H9 (cell line): Measurements from ENCODE around the gene APOL1. TPM values are rescaled to one million over a fixed set of nuclear protein-coding genes. Genes with fewer than 3 reads are reported as not detected.
"Not testable (repeated sequence)": the region's sequence is repeated elsewhere in the genome, so short reads cannot be mapped to it uniquely, and the experiment has no call there.

Experiments
- DNase-seq: peaks from one replicate; pipeline ENCODE4 v3.0.0-alpha.2; 2017
- H2AFZ ChIP-seq: one replicate; pipeline ENCODE4 v1.6.1; 2013; ENCODE audit warnings: mild to moderate bottlenecking, low read length, control low read depth, moderate library complexity
- H2AK5ac ChIP-seq: 2 replicates; pipeline ENCODE4 v1.6.1; 2013; ENCODE audit warnings: low read length, control low read depth, mixed read lengths; ENCODE audit not compliant: insufficient read length
- H2BK120ac ChIP-seq: one replicate; pipeline ENCODE4 v1.6.1; 2013; ENCODE audit warnings: low read depth, mild to moderate bottlenecking, low read length, control low read depth, inconsistent platforms; ENCODE audit not compliant: poor library complexity, severe bottlenecking
- H2BK12ac ChIP-seq: 2 replicates; pipeline ENCODE4 v1.6.1; 2013; ENCODE audit warnings: low read length, control low read depth, mixed read lengths, low read depth; ENCODE audit not compliant: insufficient read length
- H2BK15ac ChIP-seq: 2 replicates; pipeline ENCODE4 v1.6.1; 2013; ENCODE audit warnings: low read depth, low read length, control low read depth
- H2BK20ac ChIP-seq: one replicate; pipeline ENCODE4 v1.6.1; 2013; ENCODE audit warnings: low read depth, mild to moderate bottlenecking, low read length, control low read depth, inconsistent platforms; ENCODE audit not compliant: poor library complexity, severe bottlenecking
- H2BK5ac ChIP-seq: 2 replicates; pipeline ENCODE4 v1.6.1; 2013; ENCODE audit warnings: low read length, control low read depth, mixed read lengths; ENCODE audit not compliant: insufficient read length
- H3K14ac ChIP-seq: 2 replicates; pipeline ENCODE4 v1.6.1; 2013; ENCODE audit warnings: low read length, control low read depth; ENCODE audit not compliant: insufficient read depth
- H3K18ac ChIP-seq: 2 replicates; pipeline ENCODE4 v1.6.1; 2013; ENCODE audit warnings: low read depth, mild to moderate bottlenecking, mixed read lengths, low read length, control low read depth; ENCODE audit not compliant: insufficient read length
- H3K23ac ChIP-seq: 2 replicates; pipeline ENCODE4 v1.6.1; 2013; ENCODE audit warnings: low read length, control low read depth, mixed read lengths, low read depth; ENCODE audit not compliant: insufficient read length
- H3K23me2 ChIP-seq: 2 replicates; pipeline ENCODE4 v1.6.1; 2013; ENCODE audit warnings: low read depth, mild to moderate bottlenecking, mixed read lengths, low read length, control low read depth; ENCODE audit not compliant: insufficient read length, poor library complexity, severe bottlenecking
- H3K27ac ChIP-seq: 2 replicates; pipeline ENCODE4 v1.5.1; 2013; ENCODE audit warnings: low read length, control low read depth, mixed read lengths, low read depth; ENCODE audit not compliant: insufficient read length
- H3K27me3 ChIP-seq: 2 replicates; pipeline ENCODE4 v1.6.1; 2013; ENCODE audit warnings: low read length, control low read depth, inconsistent platforms; ENCODE audit not compliant: insufficient read depth
- H3K4ac ChIP-seq: 2 replicates; pipeline ENCODE4 v1.6.1; 2013; ENCODE audit warnings: low read depth, mild to moderate bottlenecking, control low read depth, inconsistent platforms, low read length, moderate library complexity
- H3K4me1 ChIP-seq: 2 replicates; pipeline ENCODE4 v1.6.1; 2013; ENCODE audit warnings: low read length, control low read depth, inconsistent platforms; ENCODE audit not compliant: insufficient read depth
- H3K4me2 ChIP-seq: 2 replicates; pipeline ENCODE4 v1.6.1; 2013; ENCODE audit warnings: low read length, control low read depth, mixed read lengths; ENCODE audit not compliant: insufficient read length, insufficient read depth
- H3K56ac ChIP-seq: 2 replicates; pipeline ENCODE4 v1.6.1; 2013; ENCODE audit warnings: low read depth, mild to moderate bottlenecking, mixed read lengths, low read length, control low read depth; ENCODE audit not compliant: insufficient read length
- H3K79me1 ChIP-seq: 2 replicates; pipeline ENCODE4 v1.6.1; 2013; ENCODE audit warnings: low read depth, mild to moderate bottlenecking, moderate library complexity, low read length, control low read depth, inconsistent platforms; ENCODE audit not compliant: insufficient read depth, poor library complexity, severe bottlenecking
- H3K79me2 ChIP-seq: 2 replicates; pipeline ENCODE4 v1.6.1; 2013; ENCODE audit warnings: low read length, control low read depth, inconsistent platforms; ENCODE audit not compliant: insufficient read depth
- H3K9ac ChIP-seq: 2 replicates; pipeline ENCODE4 v1.6.1; 2013; ENCODE audit warnings: low read length, control low read depth, mixed read lengths; ENCODE audit not compliant: insufficient read length; ENCODE audit errors: extremely low read depth
- H3K9me3 ChIP-seq: one replicate; pipeline ENCODE4 v1.6.1; 2013; ENCODE audit warnings: low read depth, low read length, inconsistent platforms; ENCODE audit not compliant: control insufficient read depth
- H3T11ph ChIP-seq: one replicate; pipeline ENCODE4 v1.6.1; 2013; ENCODE audit warnings: mild to moderate bottlenecking, low read length, control low read depth, inconsistent platforms
- H4K20me1 ChIP-seq: one replicate; pipeline ENCODE4 v1.6.1; 2013; ENCODE audit not compliant: control insufficient read depth, insufficient read length, insufficient read depth
- H4K5ac ChIP-seq: 2 replicates; pipeline ENCODE4 v1.6.1; 2013; ENCODE audit warnings: low read depth, mild to moderate bottlenecking, mixed read lengths, low read length, control low read depth; ENCODE audit not compliant: insufficient read length
- H4K8ac ChIP-seq: replicated peaks from 2 replicates; pipeline ENCODE4 v1.6.1; 2013; ENCODE audit warnings: low read length, control low read depth, mixed read lengths, low read depth; ENCODE audit not compliant: insufficient read length
- H4K91ac ChIP-seq: 2 replicates; pipeline ENCODE4 v1.6.1; 2013; ENCODE audit warnings: low read depth, mild to moderate bottlenecking, moderate library complexity, mixed read lengths, low read length, control low read depth; ENCODE audit not compliant: insufficient read length
- H3K27ac Mint-ChIP-seq, 3 experiments: 2 replicates in 2 of 3; 3 replicates in 1 of 3; pipeline ENCODE4 v1.8.0; 2020 to 2021; ENCODE audit warnings: mixed read lengths in 3 of 3, mild to moderate bottlenecking in 1 of 3, moderate library complexity in 1 of 3
- H3K27me3 Mint-ChIP-seq: 2 replicates; pipeline ENCODE4 v1.8.0; 2021; ENCODE audit warnings: low read depth, mild to moderate bottlenecking, moderate library complexity, mixed read lengths
- H3K36me3 Mint-ChIP-seq, 3 experiments: 2 replicates in 2 of 3; 3 replicates in 1 of 3; pipeline ENCODE4 v1.8.0; 2020 to 2021; ENCODE audit warnings: low read depth in 3 of 3, mixed read lengths in 3 of 3; ENCODE audit not compliant: insufficient read depth in 1 of 3
- H3K4me1 Mint-ChIP-seq, 2 experiments: 2 replicates each; pipeline ENCODE4 v1.8.0; 2020; ENCODE audit warnings: mixed read lengths in 2 of 2
- H3K4me3 Mint-ChIP-seq, 2 experiments: 2 replicates in 1 of 2; 3 replicates in 1 of 2; pipeline ENCODE4 v1.8.0; 2020 to 2021; ENCODE audit warnings: mild to moderate bottlenecking in 2 of 2, mixed read lengths in 2 of 2, moderate library complexity in 1 of 2
- H3K9me3 Mint-ChIP-seq, 2 experiments: 2 replicates in 1 of 2; 3 replicates in 1 of 2; pipeline ENCODE4 v1.8.0; 2020; ENCODE audit warnings: mild to moderate bottlenecking in 2 of 2, mixed read lengths in 2 of 2, moderate library complexity in 1 of 2
- WGBS: extraction: QIAGEN DNeasy Blood & Tissue Kit; methylation state at CpG from one replicate; pipeline ENCODE4 v1.1.7; 2013; ENCODE audit warnings: missing lambda C conversion rate, low lambda C conversion rate, mixed read lengths; ENCODE audit not compliant: insufficient read length; ENCODE audit errors: extremely low coverage; 5-methylcytosine and 5-hydroxymethylcytosine counted together
- total RNA-seq: library from RNA; stranded (reverse); gene quantifications from 2 replicates; pipeline ENCODE4 v1.2.1, GENCODE V29; 2021
- TF ChIP-seq, protein P1 (sequence below): fragments of 200-600 bp; sonication (generic); conservative IDR thresholded peaks from 3 replicates; pipeline ENCODE4 v1.8.0; 2021; ENCODE audit warnings: antibody characterized with exemption, mild to moderate bottlenecking

The APOL1 gene
- total RNA-seq, 1 experiment from 2014 or later, result not detected

DNA sequence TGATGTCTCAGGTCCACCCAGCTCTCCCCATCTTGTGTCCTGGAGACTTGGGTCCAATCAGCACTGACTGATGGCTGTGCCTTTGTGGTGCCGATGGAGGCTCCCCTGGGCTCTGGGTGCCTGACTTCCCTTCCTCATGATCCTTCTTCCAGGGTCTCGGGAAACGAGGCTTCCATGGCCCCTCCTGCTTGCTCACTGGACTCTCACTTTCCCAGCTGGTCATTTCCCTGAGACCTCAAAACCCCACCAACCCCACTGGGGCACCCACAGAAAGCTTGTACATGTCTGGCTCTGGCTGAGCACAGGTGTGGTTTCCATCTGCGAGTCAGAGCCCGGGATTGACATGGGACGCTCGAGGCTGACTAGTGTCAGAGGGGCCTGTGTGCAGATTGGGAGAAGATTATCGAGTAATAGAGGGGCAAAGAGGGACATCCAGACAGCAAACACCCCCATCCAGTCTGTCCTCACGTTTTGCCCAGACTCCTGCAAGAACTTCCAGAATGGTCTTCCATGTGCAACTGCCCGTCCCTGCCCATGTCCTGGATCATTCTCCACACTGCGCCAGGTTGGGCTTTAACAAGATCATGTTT lies 15.1 kb downstream of the APOL1 start:
- Histone ChIP-seq H4K91ac (no peak overlapping the region), H3K27me3 (no peaks in the 10 kb centered on the region), H2AK5ac (no peak overlapping the region), H3K79me1 (no peaks in the 10 kb centered on the region), H2BK5ac (no peak overlapping the region), H3K23ac (no peak overlapping the region), H2BK15ac (no peak overlapping the region), H3K79me2 (no peaks in the 10 kb centered on the region), H2BK12ac (no peak overlapping the region), H3K27ac (no peak overlapping the region), H3K4ac (no peak overlapping the region), H2BK20ac (no peak overlapping the region), H4K20me1 (no peaks in the 10 kb centered on the region), H3K56ac (no peak overlapping the region), H3K4me2 (no peak overlapping the region), H3K4me1 (no peaks in the 10 kb centered on the region), H3K18ac (no peak overlapping the region), H3K23me2 (no peaks in the 10 kb centered on the region), H4K5ac (no peak overlapping the region), H3K14ac (no peak overlapping the region), H3K9ac (no peak overlapping the region), H2AFZ (no peak overlapping the region), H3K9me3 (no peaks in the 10 kb centered on the region), H2BK120ac (no peak overlapping the region), H3T11ph (no peak overlapping the region), H4K8ac (no peak overlapping the region)
- Mint-ChIP-seq H3K9me3 (no peaks in the 10 kb centered on the region; a peak in 1 of 5 replicates), H3K4me1 (peaks cover 5 to 7% of the 10 kb centered on the region in 2 experiments), H3K27me3 (peaks cover 38% of the 10 kb centered on the region), H3K36me3 (peaks cover 0 to 4% (median 0%) of the 10 kb centered on the region in 3 experiments; a peak in 2 of 7 replicates), H3K27ac (no peak overlapping the region), H3K4me3 (no peak overlapping the region)
- no CpG with 5 or more reads among the region's 11 CpGs for WGBS
- DNase-seq, result no peak
- TF ChIP-seq, protein P1, sequence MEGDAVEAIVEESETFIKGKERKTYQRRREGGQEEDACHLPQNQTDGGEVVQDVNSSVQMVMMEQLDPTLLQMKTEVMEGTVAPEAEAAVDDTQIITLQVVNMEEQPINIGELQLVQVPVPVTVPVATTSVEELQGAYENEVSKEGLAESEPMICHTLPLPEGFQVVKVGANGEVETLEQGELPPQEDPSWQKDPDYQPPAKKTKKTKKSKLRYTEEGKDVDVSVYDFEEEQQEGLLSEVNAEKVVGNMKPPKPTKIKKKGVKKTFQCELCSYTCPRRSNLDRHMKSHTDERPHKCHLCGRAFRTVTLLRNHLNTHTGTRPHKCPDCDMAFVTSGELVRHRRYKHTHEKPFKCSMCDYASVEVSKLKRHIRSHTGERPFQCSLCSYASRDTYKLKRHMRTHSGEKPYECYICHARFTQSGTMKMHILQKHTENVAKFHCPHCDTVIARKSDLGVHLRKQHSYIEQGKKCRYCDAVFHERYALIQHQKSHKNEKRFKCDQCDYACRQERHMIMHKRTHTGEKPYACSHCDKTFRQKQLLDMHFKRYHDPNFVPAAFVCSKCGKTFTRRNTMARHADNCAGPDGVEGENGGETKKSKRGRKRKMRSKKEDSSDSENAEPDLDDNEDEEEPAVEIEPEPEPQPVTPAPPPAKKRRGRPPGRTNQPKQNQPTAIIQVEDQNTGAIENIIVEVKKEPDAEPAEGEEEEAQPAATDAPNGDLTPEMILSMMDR, result no peak

DNA sequence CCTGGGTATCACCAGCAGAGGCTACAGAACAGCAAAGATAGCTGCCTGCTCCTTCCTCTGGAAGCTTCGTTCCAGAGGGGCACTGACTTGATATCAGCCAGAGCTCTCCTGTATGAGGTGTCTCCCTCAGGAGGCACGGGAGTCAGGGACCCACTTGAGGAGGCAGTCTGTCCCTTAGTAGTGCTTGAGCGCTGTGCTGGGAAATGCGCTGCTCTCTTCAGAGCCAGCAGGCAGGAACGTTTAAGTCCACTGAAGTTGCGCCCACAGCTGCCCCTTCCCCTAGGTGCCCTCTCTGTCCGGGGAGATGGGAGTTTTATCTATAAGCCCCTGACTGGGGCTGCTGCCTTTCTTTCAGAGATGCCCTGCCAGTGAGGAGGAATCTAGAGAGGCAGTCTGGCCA lies 18.3 kb downstream of the APOL1 start:
- H2BK15ac ChIP-seq, H3K27me3 ChIP-seq, H3T11ph ChIP-seq, H2BK20ac ChIP-seq, H4K91ac ChIP-seq, H2AFZ ChIP-seq, H3K56ac ChIP-seq, H3K9ac ChIP-seq, H4K8ac ChIP-seq, H3K4me1 ChIP-seq, H2BK5ac ChIP-seq, H3K18ac ChIP-seq, H3K27ac Mint-ChIP-seq, H3K9me3 Mint-ChIP-seq, H3K27ac ChIP-seq, H4K20me1 ChIP-seq, H3K4me2 ChIP-seq, H3K4ac ChIP-seq, H3K23me2 ChIP-seq, H3K79me1 ChIP-seq, H3K4me3 Mint-ChIP-seq, H3K79me2 ChIP-seq, H2AK5ac ChIP-seq, DNase-seq, H3K36me3 Mint-ChIP-seq, H3K4me1 Mint-ChIP-seq, H3K23ac ChIP-seq, H2BK120ac ChIP-seq, H3K14ac ChIP-seq, H2BK12ac ChIP-seq, H3K9me3 ChIP-seq, H4K5ac ChIP-seq: not testable (repeated sequence)
- peaks cover 38% of the 10 kb centered on the region for H3K27me3 Mint-ChIP-seq
- WGBS, result no CpG with 5 or more reads among the region's 7 CpGs
